Activated T-helper 1 cell treated with anti-CD3 and anti-CD28 coated beads, Interleukin-12 subunit alpha, Interleukin-12 subunit beta, Interleukin-2, Interleukin-4 antibody, amounts not matched to agents 30 ng/mL and 10 ng/mL and 1 ng/mL, durations not matched to agents 14 hours and 24 hours and 36 hours (primary cell): ENCODE data around the gene KISS1R. TPM values are rescaled to one million over a fixed set of nuclear protein-coding genes. Genes with fewer than 3 reads are reported as not detected.

Experiments
- DNase-seq: peaks from one replicate; pipeline ENCODE4 v3.0.0; 2021; ENCODE audit warnings: low spot score
- H3K27ac Mint-ChIP-seq: one replicate; pipeline ENCODE4 v1.8.0; 2021; ENCODE audit warnings: mild to moderate bottlenecking, mixed read lengths
- H3K27me3 Mint-ChIP-seq: one replicate; pipeline ENCODE4 v1.8.0; 2022; ENCODE audit warnings: mild to moderate bottlenecking, moderate library complexity, mixed read lengths; ENCODE audit not compliant: insufficient read depth
- H3K36me3 Mint-ChIP-seq: one replicate; pipeline ENCODE4 v1.8.0; 2021; ENCODE audit warnings: low read depth, mixed read lengths
- H3K4me1 Mint-ChIP-seq: one replicate; pipeline ENCODE4 v1.8.0; 2021; ENCODE audit warnings: low read depth, mixed read lengths
- H3K4me3 Mint-ChIP-seq: one replicate; pipeline ENCODE4 v1.8.0; 2021; ENCODE audit warnings: mild to moderate bottlenecking, moderate library complexity, mixed read lengths
- H3K9me3 Mint-ChIP-seq: one replicate; pipeline ENCODE4 v1.8.0; 2021; ENCODE audit warnings: mixed read lengths
- intact Hi-C: fragments of 100-400 bp; cut with micrococcal nuclease; formaldehyde crosslinking; loops from one replicate; pipeline ENCODE4 v1.15.1; 2024
- total RNA-seq: library from RNA; stranded (reverse); gene quantifications from 2 replicates; pipeline ENCODE4 v1.2.3, GENCODE V29; 2022

The KISS1R gene
- total RNA-seq, 1 donor from 2014 or later, result 8.9 TPM

GRCh38 chr19:945401-946252 lies 28.5 kb downstream of the KISS1R start:
- Mint-ChIP-seq H3K36me3 (peaks cover 7% of the 10 kb centered on the region), H3K27ac (no peak overlapping the region), H3K27me3 (no peaks in the 10 kb centered on the region), H3K4me3 (no peak overlapping the region), H3K9me3 (no peaks in the 10 kb centered on the region), H3K4me1 (no peaks in the 10 kb centered on the region)
- intact Hi-C loops, result no loop called here
- no peak for DNase-seq

GRCh38 chr19:947090-947706 lies 30.1 kb downstream of the KISS1R start:
- no peak overlapping the region for H3K27ac Mint-ChIP-seq
- intact Hi-C loops, result no loop called here
- H3K36me3 Mint-ChIP-seq, result peaks cover 3% of the 10 kb centered on the region
- no peaks in the 10 kb centered on the region for H3K4me1 Mint-ChIP-seq
- no peak overlapping the region for H3K4me3 Mint-ChIP-seq
- H3K9me3 Mint-ChIP-seq, result no peaks in the 10 kb centered on the region
- no peak for DNase-seq
- H3K27me3 Mint-ChIP-seq, result no peaks in the 10 kb centered on the region

- no peak overlapping the region for H3K4me3 Mint-ChIP-seq
These were observed 30.8 kb downstream of the KISS1R start for GRCh38 chr19:947707-948539.

GRCh38 chr19:948842-949496 lies 31.8 kb downstream of the KISS1R start:
- no peaks in the 10 kb centered on the region for H3K27me3 Mint-ChIP-seq

More at GRCh38 chr19:947707-948539, 30.8 kb downstream of the KISS1R start:
- no peaks in the 10 kb centered on the region for H3K9me3 Mint-ChIP-seq
- intact Hi-C loops, result no loop called here
- no peak overlapping the region for H3K27ac Mint-ChIP-seq
- H3K36me3 Mint-ChIP-seq, result peaks cover 3% of the 10 kb centered on the region
- DNase-seq, result no peak
- H3K4me1 Mint-ChIP-seq, result no peaks in the 10 kb centered on the region
- no peaks in the 10 kb centered on the region for H3K27me3 Mint-ChIP-seq

GRCh38 chr19:950352-951066 lies 33.4 kb downstream of the KISS1R start:
- no peak overlapping the region for H3K4me3 Mint-ChIP-seq
- intact Hi-C loops, result no loop called here
- H3K4me1 Mint-ChIP-seq, result no peaks in the 10 kb centered on the region
- no peak for DNase-seq
- no peak overlapping the region for H3K27ac Mint-ChIP-seq
- H3K9me3 Mint-ChIP-seq, result no peaks in the 10 kb centered on the region
- H3K27me3 Mint-ChIP-seq, result no peaks in the 10 kb centered on the region
- H3K36me3 Mint-ChIP-seq, result no peaks in the 10 kb centered on the region

More at GRCh38 chr19:948842-949496, 31.8 kb downstream of the KISS1R start:
- no peak for DNase-seq
- H3K9me3 Mint-ChIP-seq, result no peaks in the 10 kb centered on the region
- no peaks in the 10 kb centered on the region for H3K36me3 Mint-ChIP-seq
- no peak overlapping the region for H3K4me3 Mint-ChIP-seq
- intact Hi-C loops, result no loop called here
- no peak overlapping the region for H3K27ac Mint-ChIP-seq
- no peaks in the 10 kb centered on the region for H3K4me1 Mint-ChIP-seq

- Mint-ChIP-seq H3K27me3 (no peaks in the 10 kb centered on the region), H3K4me1 (no peaks in the 10 kb centered on the region), H3K4me3 (no peak overlapping the region), H3K36me3 (no peaks in the 10 kb centered on the region), H3K9me3 (no peaks in the 10 kb centered on the region), H3K27ac (no peak overlapping the region)
- intact Hi-C loops, result no loop called here
- no peak for DNase-seq
These were observed 35.0 kb downstream of the KISS1R start for GRCh38 chr19:952049-952679.

- Mint-ChIP-seq H3K4me1 (no peaks in the 10 kb centered on the region), H3K9me3 (no peaks in the 10 kb centered on the region), H3K36me3 (no peaks in the 10 kb centered on the region), H3K27me3 (no peaks in the 10 kb centered on the region), H3K4me3 (no peak overlapping the region), H3K27ac (no peak overlapping the region)
- intact Hi-C loops, result no loop called here
- no peak for DNase-seq
These were observed 35.7 kb downstream of the KISS1R start for GRCh38 chr19:952680-953444.

GRCh38 chr19:953445-954271 lies 36.5 kb downstream of the KISS1R start:
- Mint-ChIP-seq H3K9me3 (no peaks in the 10 kb centered on the region), H3K4me1 (peaks cover under 1% of the 10 kb centered on the region), H3K27me3 (no peaks in the 10 kb centered on the region), H3K27ac (no peak overlapping the region), H3K36me3 (no peaks in the 10 kb centered on the region), H3K4me3 (no peak overlapping the region)
- intact Hi-C loops, result no loop called here
- no peak for DNase-seq

- H3K9me3 Mint-ChIP-seq, result no peaks in the 10 kb centered on the region
- no peak overlapping the region for H3K27ac Mint-ChIP-seq
- H3K4me1 Mint-ChIP-seq, result peaks cover 4% of the 10 kb centered on the region
- H3K36me3 Mint-ChIP-seq, result no peaks in the 10 kb centered on the region
- H3K27me3 Mint-ChIP-seq, result no peaks in the 10 kb centered on the region
- intact Hi-C loops, result no loop called here
- H3K4me3 Mint-ChIP-seq, result no peak overlapping the region
- DNase-seq, result no peak
These were observed 37.1 kb downstream of the KISS1R start for GRCh38 chr19:954272-954671.

- peaks cover 4% of the 10 kb centered on the region for H3K4me1 Mint-ChIP-seq
- DNase-seq, result no peak
- no peaks in the 10 kb centered on the region for H3K27me3 Mint-ChIP-seq
- no peaks in the 10 kb centered on the region for H3K36me3 Mint-ChIP-seq
- no peak overlapping the region for H3K27ac Mint-ChIP-seq
- H3K9me3 Mint-ChIP-seq, result no peaks in the 10 kb centered on the region
- H3K4me3 Mint-ChIP-seq, result no peak overlapping the region
- intact Hi-C loops, result no loop called here
These were observed 37.8 kb downstream of the KISS1R start for GRCh38 chr19:954672-955494.
